Neural progenitor cell (in vitro differentiated cells): ENCODE results near the gene KLHL25.

Source experiments
- EZH2 ChIP-seq: fragments of 200-600 bp; sonication (generic); IDR thresholded peaks from 2 replicates; pipeline ENCODE4 v1.6.1; 2017; ENCODE audit warnings: antibody characterized with exemption, mild to moderate bottlenecking, moderate library complexity
- EZH2phosphoT487 ChIP-seq: fragments of 200-600 bp; sonication (generic); IDR thresholded peaks from 2 replicates; pipeline ENCODE4 v1.6.1; 2017; ENCODE audit warnings: antibody characterized with exemption
- TF ChIP-seq, protein P1 (sequence below): fragments of 200-600 bp; sonication (generic); IDR thresholded peaks from 2 replicates; pipeline ENCODE4 v1.5.1; 2017; ENCODE audit warnings: antibody characterized with exemption, mild to moderate bottlenecking

DNA sequence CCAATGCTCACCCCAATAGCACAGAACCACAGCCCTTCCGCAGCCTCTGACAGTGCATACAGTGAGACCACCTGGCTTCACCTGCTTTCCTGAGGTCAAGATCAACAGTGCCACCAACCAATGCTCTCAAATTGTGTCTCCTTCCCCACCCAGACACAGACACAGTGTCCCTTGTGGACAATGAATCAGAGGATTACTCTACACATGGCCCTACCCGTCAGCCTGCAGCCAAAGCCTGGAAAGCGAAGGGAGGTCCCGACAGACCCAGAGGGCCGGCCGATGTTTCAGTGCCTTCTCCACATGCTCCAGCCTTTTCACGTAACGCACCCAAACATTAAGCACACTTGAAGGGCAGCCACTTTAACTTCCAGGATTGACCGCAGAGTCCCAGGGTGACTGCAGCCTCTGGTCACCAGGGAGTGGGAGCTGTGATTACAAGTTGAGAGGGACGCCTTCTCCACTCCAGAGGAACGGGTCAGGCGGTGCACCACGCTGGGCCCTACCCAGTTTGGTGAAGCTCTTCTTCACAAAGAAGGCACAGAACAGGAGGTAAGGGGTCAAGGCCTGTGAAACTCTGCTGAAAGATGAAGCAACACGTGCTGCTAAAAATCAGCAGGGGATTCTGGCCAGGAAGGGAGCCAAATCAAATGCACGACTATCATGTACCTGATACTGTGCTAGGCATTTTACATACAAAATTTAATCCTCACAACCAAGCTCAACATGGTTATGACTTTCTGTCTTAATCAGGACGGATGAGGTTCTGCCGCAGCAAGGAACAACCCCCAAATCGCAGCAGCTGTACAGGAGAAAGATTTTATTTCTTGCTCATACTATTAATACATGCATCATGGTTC is 17.2 kb downstream of the KLHL25 start:
- TF ChIP-seq EZH2phosphoT487 (no peak), EZH2 (no peak)
- TF ChIP-seq, protein P1, sequence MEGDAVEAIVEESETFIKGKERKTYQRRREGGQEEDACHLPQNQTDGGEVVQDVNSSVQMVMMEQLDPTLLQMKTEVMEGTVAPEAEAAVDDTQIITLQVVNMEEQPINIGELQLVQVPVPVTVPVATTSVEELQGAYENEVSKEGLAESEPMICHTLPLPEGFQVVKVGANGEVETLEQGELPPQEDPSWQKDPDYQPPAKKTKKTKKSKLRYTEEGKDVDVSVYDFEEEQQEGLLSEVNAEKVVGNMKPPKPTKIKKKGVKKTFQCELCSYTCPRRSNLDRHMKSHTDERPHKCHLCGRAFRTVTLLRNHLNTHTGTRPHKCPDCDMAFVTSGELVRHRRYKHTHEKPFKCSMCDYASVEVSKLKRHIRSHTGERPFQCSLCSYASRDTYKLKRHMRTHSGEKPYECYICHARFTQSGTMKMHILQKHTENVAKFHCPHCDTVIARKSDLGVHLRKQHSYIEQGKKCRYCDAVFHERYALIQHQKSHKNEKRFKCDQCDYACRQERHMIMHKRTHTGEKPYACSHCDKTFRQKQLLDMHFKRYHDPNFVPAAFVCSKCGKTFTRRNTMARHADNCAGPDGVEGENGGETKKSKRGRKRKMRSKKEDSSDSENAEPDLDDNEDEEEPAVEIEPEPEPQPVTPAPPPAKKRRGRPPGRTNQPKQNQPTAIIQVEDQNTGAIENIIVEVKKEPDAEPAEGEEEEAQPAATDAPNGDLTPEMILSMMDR, result no peak
